GM19328 (cell line): ENCODE data around the gene MYO5B.

ENCODE experiments used
- ATAC-seq: cut with Tn5 transposase; IDR thresholded peaks from one replicate; pipeline ENCODE4 v1.9.1; 2021; ENCODE audit warnings: mild to moderate bottlenecking, moderate library complexity; ENCODE audit not compliant: unreplicated experiment

MYO5B gene

DNA sequence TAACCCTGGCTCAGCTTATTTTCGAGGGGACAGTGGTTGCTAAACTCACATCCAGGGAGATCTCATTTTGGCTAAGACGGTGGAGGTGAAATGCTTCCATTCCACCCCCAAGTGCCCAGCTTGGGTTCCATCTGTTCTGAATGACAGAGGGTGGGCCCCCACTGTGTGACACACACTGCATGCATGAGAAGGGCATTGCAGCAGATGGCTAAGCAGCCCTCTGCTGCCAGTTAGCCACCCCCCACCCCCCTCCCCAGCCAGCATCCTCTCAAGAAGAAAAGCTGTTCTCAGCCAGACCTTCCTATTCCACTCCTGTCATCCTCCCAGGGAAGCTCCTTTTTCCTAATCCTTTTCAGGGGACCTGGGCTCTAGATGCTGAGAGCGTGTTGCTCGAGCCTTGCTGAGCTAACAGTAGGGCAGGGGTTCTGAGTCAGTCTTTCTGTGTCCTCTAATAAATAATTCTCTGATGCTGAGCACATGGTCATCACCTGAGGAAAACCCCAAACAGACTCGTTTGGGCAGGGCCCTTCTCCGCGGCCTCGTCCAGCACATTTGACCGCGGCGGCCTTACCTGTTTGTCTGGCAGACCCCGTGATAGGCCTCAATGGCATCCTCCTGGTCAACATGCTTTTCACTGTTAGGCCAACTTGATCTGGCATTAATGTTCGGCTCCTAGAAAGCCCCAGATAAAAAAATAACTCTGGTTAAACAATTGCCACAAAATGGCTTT lies 332.1 kb downstream of the MYO5B start:
- no peak for ATAC-seq

DNA sequence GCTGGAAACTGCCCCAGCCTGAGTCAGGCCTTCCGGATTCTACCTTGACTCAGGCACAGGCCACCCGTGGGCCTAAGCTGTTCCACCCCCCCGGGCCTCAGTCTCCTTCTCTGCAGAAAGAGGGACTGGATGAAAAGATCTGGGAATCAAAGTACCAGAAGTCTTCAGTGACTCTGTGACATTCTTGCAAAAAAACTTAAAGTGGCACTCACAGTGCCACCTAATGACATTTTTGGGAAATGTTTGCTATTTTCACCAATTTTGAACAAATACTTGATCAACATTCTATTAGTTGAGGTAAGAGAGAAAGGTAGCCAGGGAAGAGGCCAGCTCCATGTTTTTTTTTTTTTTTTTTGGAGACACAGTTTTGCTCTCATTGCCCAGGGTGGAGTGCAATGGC lies 333.3 kb downstream of the MYO5B start:
- no peak for ATAC-seq

DNA sequence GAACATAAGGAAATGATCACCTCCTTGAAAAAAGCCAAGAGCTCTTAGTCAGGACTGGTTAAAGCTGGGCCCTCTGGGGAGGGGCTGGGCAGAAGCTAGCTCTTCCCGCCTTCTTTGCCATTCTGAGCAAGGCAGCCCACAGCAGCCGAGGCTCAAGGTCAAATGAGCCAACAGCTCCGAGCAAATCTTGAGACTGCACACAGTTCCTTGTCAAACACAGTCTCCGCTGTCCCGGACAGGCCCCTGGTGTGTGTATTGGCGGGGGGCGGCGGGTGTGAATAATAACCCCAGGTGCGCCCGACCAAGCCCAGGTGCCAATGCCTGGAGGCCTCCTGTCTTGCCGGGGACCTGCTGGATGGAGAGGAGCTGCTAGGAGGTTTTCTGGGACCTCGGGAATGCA lies 335.2 kb downstream of the MYO5B start:
- no peak for ATAC-seq

DNA sequence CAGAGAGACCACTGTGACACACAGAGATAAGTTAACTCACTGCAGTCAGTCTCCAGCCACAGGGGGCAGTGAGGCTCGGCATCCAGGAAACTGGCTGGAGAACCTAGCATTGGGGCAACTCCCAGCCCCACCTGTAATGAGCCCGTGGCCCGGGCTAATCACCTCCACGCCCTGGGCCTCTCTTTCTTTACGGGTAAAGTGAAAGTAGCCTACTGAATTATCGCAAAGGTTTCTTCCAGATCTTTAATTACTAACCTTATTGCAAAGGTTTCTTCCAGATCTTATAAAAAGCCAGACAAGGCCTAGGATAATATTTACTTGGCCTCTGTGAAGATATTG lies 336.0 kb downstream of the MYO5B start:
- no peak for ATAC-seq

DNA sequence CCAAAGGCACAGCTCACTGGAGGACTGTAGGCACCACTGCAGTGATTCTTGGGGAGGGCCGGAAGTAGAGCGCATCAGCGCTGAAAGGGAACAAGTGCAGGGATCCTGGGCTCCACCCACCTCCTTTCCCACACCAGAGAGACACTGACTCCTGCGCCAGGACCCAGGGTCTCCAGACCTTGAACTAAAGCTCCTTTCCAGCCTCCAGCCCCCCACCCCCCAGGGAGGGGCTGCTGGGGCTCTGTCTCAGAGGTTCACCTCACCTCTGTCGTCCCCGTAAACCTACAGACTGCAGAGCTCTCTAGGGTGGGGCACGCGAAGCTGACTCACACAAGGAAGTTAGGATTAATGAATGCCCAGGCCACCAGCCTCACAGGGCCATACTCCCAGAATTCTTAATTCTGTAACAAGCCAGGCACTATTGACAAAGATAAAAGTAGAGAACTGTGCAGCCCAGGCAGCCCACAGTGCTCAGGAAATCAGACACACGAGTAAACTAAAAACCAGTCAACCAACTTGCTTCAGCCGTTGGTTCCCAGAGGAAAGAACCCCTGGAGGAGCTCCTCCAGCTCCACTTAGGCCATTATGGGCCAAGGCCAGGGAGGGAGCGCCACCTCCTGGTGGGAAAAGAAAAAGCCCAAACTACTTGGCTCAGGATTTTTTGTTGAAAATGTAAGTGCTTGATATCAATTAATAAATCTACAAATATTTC lies 336.5 kb downstream of the MYO5B start:
- ATAC-seq: no peak

DNA sequence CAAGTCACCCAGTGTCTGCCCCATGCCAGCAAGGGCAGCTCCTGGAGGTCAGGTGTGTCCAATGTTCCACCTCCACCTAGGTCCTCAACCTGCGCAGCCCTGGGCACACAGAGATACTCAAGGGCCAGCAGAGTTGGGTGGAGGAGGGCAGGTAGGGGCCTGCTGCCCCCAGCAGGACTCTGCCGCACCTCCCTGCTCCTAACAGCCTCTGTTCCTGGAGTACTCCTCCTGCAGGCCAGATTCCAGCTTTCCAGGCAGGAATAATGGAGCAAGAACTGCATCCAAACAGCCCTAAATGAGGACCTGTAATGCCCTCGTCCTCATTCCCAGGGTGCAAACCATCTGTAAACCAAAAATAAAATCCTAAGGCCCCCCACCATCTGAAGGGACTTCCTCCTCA lies 337.2 kb downstream of the MYO5B start:
- ATAC-seq: no peak

DNA sequence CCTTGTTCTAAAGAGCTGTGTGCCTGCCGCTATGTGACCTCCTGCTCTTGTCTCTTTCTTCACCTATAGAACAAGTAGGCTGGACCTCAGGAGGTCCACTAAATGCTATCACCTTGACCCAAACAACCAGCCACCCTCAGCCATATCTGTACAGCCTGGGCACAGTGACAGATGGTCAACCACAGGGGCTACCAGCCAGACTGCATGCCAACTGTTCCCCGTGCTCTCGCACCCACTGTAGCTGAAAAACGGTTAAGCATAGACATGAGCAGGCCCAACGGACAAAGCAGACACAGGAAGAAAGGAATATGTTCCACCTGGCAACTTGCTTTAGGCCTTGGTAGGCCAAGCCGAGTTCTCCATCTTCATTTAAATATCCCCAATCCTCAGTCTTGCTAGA lies 338.5 kb downstream of the MYO5B start:
- no peak for ATAC-seq

DNA sequence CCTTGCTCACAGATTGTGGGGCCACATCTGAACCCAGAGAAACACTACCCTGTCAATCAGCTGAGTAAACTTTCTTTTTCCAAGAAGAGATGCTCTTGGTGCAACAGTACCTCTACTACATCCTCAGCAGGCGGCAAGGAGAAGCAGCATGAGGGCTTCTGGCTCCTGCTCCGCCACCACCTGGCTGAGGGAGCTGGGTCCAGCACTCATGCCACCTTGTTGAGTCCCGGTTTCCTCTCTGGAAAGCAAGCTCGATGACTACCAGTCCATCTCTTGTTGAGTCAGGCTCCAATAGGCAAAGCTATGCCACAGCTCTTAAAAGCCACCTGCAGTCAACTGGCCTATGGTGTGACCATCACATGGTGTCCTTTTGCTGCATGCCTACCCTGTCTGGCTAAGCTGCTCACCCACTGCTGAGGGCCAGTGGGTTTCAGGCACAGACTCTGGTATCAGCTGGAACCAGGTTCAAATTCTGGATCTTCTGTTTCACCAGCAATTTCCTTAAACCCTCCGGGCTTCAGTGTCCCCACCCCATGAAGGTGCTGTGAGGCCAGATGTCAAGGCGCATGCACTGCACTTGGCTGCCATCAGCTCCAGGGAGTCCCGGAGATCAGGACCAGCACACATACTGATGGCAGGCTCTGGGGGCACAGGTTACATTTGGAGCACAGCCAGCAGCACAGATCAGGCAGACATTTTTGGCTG lies 339.1 kb downstream of the MYO5B start:
- no peak for ATAC-seq

DNA sequence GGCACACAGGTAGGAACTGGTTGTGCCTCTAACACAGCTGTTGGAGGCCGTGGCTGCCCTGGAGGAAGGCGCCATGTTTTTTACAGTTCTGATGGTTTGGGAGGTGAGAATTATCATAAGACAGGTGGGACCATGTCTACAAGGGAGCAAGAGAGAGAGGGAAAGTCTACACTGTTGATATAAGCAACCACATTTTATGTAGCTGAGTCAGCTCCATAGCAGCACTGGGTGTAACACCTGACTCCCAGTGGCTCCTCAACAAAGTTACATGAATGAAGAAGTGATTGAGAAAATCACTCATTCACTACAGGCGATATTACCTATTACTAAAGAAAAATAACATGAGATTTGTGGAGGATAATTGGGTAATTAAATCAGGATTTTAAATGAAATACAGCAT lies 340.3 kb downstream of the MYO5B start:
- no peak for ATAC-seq

DNA sequence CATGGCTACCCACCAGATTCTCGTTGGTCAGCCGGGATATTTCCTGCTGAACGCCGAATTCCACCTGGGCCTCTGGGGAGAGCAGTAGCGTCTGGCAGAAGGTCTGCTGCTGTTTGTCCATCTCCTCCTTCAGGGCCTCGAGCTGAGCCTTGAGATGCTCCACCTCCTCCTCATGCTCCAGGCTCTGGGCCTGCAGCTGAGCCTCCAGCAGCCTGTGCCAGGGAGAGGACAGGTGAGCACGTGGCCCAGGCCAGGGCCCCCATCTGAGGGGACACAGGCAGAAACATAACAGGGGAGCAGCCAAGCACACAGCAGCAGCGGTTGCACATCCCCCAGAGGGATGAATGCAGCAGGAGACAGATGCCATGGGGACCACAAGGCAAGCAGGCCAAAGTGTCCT lies 341.5 kb downstream of the MYO5B start:
- ATAC-seq: no peak

DNA sequence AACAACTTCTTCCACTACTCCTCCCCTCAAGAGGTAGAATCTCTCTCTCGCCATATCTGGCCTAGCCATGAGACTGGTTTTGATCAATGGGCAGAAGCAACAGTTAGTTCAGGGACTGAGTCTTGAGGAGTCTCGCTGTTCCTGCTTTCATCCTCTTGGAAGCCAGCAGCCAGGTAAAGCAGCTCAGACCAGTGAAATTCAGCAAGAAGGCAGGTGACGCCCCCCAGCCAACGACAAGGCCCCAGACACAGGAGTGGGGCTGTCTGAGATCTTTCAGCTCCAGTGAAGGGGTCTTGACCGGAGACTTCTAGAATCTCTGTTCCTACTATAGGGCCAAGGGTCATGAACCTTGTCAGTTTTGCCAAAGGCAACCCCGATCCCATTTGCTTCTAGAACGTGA lies 341.9 kb downstream of the MYO5B start:
- no peak for ATAC-seq

DNA sequence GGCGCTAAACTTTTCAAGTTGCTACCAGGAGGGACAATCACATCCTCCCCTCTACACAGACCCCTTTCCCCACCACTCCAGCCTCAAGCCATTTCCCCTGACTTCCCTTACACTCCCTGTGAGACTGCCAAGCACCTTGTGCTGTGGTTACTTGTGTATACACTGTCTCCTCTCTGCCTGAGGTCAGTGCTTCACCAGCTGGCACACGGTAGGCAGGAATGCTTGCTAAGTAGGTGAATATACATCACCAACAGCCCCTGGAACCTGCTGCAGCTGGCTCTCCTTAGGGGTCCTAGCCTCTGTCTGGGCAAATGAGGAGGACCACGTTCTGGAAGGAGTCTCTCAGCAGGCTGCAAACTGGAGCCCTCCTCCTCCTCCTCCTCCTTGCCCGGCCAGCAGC lies 343.3 kb downstream of the MYO5B start:
- no peak for ATAC-seq

DNA sequence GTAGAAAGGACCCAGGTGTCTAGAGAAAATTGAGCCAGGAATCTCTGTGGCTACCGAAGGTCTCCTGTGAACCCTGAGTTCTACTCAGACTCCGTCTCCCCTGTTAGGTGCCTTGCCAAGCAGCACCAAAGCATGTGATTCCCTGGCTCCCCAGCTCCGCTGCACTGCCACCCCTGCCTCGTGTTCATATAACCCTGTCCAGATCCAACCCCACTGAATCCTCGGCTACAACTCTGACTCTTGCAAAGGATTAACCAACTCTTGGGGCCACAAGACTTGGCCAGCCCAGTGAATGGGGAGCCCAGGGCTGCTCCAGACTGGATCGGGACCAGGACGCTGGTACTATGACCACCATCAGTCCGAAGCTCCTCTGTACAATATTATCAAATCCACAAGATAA lies 344.3 kb downstream of the MYO5B start:
- ATAC-seq: no peak

DNA sequence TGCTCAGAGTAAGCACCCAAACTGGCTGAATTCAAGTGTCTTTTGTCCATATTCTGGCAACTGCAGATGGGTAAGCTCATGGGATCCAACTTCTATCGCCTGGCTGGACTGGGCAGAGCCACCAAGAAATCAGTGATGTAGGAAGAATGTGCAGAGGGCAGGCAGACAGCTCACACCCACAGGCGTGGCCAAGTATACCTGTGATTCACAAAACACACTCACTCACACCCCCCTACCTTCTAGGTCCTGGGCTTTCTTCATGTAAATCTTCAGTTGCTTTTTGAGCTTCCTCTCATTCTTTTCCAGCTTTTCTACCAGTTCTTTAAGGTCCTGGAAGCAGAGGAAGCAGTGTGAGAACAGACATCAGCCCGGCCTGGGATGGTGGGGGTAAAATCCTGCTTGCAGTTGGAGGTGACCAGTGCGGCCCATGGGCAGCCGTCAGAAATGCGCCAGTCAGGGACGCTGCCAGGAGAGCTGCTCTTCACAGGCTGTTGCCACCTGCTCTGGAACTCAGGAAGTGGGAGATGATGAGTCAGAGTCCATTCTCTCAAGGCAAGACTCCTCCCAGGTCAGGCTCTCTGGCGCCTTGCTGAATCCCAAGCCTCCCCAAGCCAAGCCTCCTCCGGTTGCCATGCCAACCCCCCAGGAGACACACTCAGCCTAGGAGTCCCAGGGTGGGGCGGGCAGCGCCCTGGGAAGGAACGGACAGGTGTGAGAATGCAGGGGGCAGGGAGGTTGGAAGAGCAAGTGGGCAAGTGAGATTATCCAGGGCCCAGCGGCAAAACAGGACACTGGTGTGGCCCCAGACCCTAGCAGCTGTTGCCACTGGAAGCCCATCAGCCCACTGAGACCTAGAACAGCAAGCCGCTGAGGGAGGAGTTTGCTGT lies 345.4 kb downstream of the MYO5B start:
- ATAC-seq: no peak

DNA sequence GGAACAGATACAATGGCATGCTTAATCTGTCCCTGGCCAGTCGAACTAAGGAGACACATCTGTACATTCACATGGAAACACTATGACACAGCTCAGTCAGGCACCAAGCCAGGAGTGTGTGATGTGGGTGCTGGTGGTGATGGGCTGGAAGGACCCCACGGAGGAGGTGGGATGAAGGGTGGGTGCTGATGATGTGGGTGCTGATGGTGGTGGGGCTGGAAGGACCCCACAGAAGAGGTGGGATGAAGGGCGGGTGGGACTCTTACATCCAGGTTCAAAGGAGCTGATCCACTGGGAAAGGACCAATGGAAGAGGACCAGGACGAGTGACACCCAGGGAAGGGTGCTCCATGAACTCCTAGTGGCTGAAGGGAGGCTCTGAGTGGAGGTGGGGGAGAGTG lies 346.8 kb downstream of the MYO5B start:
- ATAC-seq: no peak

DNA sequence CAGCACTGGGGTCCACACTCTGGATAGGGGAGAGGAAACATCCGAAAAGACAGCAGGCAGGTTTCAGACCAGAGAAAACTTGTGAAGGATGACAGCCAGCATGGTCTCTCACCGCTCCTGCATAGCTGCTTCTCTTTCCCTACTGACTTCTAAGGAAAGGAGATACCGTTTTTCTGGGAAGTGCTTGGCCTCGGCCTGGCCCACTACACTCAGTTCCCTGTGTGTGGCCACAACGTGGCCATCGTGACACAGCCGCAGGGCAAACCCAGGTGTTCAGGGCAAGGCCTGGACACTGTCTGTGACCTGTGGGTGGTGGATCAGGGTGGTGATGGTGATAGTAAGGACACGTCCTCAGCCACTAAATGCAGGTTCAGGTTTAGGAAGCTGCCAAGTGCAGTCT lies 347.4 kb downstream of the MYO5B start:
- no peak for ATAC-seq

DNA sequence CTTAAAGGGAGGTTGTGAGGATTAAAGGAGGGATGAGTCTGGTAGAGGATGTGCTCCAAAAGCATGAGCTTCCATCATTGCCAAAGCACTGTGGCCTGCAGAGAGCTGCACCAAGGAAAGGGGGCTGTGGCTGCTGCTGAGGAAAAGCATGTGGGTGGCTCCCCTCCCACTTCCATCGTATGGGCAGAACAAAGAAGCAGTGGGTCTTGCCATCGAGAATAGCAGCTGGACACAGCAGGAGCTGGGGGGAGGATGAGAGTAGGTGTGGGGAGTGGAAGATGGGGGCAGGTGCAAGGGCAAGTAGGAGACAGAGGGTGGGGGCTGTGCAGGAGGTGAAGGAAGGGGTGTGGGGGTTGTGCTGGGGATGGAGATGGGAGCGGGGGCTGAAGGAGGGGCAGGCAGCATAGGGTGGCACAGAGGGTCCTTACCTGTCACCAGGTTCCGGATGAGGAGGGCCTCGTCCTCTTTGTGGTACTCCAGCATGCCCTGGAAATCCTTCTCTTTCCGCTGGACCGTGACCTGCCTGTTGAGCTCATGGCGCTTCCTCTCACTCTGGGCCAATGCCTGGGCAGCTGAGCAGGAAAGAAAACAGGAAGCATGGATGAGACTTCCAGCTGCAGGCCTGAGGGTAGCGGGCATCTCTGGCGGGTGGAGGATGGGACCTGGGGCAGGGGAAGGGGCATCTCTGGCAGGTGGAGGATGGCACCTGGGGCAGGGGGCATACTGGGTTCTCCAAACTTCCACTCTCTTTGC lies 348.1 kb downstream of the MYO5B start:
- no peak for ATAC-seq

DNA sequence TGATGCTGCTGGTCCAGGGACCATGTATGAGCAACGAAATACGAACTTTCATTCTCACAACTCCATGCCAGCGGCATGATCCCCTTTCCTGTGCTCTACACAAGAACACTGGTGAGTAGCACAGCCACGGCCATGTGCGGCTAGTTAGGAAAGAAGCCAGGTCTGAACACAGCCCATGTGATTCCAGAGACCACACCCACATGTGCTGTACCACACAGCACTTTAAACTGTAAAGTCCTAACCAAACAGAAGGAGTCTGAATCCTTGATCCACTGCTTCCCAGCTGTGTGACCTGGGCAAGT lies 348.6 kb downstream of the MYO5B start:
- no peak for ATAC-seq

DNA sequence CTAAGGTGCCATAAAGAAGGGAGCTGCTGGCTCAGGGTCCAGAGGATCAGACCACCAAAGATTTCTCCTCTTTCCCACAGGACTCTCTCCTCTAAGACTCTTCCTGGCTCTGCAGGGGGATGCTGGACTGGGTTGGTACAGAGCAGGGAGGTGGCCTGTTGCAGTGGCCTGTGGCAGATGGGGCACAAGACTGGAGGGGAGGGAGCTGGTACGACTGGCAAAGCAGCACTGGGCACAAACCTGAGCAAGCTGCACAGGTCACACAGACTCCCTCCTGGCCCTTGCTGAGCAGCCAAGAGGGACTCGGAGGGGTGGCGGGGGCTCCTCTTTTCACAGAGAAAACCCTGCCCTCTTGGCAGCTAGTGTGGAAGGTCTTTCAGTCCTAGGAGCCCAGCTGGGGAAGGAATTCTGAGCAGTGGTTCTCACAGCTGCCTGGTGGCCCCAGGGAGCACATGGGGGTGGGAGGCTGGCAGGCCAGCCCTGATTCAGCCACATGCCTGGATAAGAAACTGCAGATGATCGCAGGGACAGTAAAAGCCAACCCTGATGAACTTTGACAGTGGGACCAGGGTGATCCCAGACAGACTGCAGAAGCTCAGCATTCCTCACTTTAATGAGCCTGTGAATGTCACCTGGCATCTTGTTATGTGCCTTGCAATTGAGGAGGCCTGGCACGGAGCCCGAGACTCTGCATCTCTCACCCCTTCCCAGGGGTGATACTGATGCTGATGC lies 349.2 kb downstream of the MYO5B start:
- ATAC-seq: no peak

DNA sequence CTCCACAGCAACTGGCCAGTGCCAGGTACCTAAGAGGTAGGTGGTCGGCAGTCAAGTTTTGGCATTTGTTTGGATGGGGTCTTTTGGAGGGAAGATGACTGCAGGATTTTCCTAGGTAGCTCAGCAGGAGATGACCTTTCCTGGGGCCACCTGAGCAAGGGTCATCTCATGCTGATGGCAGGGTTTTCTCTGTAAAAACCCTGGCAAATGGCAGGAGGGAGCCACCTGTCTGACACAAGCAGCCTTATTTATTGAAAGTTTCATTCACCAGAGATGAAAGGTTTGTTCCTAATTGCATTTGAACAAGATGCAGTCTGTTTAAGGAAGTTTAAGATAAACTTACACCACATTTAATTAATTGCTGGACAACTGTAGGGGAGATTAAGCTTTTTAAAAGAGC lies 350.0 kb downstream of the MYO5B start:
- ATAC-seq: no peak
